GM19328 (cell line): Measurements from ENCODE around the gene IGF2BP2.
"Not testable (repeated sequence)": the region's sequence is repeated elsewhere in the genome, so short reads cannot be mapped to it uniquely, and the experiment has no call there.

Source experiments
- ATAC-seq: cut with Tn5 transposase; IDR thresholded peaks from one replicate; pipeline ENCODE4 v1.9.1; 2021; ENCODE audit warnings: mild to moderate bottlenecking, moderate library complexity; ENCODE audit not compliant: unreplicated experiment

IGF2BP2 gene

DNA sequence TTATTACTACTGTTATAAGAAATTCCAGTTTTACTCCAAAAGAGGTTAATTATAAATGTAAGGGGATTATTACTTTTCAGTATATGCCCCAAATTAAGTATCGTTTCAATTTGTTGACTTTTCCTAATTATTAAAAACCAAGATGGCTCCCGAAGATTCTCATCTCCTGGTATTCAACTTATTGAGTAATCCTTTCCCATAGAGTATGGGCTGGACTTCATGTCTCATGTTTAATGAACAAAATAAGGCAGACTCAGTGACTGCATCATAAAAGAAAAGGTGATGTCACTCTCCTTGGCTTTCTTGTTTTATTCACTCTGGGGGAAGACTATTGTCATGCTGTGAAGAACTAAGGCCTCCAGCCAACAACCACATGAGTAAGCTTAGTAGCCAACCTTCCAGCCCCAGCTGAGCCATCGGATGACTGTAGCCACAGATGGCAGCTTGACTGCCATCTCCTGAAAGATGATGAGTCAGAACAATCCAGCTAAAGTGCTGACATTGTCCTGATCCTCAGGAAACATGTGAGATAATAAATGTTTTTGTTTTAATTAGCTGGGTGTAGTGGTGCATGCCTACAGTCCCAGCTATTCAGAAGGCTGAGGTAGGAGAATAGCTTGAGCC lies 17.3 kb downstream of the IGF2BP2 start:
- no peak for ATAC-seq

DNA sequence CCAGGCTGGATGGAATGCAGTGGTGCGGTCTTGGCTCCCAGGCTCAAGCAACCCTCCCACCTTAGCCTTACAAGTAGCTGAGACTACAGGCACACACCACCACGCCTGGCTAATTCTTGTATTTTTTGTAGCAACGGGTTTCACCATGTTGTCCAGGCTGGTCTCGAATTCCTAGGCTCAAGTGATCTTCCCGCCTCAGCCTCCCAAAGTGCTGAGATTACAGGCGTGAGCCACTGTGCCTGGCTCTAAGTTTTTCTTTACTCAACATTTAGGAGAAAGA lies 26.1 kb downstream of the IGF2BP2 start:
- not testable (repeated sequence) for ATAC-seq

DNA sequence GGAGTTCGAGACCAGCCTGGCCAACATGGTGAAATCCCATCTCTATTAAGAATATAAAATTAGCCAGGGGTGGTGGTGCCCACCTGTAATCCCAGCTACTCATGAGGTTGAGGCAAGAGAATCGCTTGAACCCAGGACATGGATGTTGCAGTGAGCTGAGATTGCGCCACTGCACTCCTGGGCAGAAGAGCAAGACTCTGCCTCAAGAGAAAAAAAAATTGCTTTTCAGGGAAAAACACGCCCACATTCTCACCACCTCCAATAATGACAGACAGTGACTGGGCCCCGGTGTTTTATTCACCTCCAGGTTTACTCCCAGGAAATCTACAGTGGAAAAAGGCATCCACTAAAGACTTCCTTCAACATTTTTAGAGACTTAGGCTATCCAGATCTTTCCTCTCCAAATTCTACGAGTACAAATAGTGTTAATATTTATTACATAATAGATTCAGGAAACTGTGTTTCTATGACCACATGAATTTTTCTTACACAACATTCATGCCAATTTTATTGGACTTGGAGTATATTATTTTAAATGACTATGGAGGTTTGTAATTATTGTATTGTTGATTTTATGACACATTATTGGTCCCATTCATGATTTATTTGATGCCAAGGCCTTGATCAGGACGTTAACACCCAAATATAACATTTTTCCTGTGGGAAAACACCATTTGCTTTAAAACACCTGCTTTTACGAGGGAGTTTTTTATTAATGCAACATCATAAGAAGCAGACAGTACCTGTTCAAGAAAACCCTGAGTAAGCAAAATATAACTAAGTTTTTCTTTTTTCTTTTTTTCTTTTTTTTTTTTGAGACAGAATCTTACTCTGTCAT lies 26.6 kb downstream of the IGF2BP2 start:
- ATAC-seq: no peak

DNA sequence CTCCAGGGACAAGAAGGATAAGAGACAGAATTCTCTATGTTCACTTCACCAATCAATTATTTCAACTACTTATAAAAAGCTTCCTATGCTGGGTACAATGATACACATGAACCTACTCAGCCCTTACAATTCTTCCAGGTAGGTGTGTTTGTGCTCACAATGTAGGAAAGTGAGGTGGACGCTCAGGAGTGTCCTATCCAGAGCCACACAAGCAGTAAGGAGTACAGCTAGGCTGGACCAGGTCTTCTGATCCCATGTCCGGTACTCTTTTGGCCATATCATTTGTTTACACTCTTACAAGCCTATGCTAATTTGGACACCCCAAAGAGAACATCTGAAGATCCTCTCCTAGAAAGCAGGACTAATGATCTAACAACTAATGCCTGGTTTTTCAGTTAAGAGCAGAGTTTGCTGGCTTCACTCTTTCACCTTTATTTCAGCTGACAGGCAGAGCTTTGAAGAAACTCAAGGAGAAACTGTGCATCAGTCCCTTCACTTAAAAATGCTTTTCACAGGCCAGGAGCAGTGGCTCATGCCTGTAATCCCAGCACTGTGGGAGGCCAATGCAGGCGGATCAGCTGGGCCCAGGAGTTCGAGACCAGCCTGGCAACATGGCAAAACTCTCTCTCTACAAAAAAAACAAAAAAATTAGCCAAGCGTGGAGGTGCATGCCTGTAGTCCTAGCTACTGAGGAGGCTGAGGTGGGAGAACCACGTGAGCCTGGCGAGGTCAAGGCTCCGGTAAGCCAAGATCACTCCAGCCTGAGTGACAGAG lies 27.5 kb downstream of the IGF2BP2 start:
- no peak for ATAC-seq

DNA sequence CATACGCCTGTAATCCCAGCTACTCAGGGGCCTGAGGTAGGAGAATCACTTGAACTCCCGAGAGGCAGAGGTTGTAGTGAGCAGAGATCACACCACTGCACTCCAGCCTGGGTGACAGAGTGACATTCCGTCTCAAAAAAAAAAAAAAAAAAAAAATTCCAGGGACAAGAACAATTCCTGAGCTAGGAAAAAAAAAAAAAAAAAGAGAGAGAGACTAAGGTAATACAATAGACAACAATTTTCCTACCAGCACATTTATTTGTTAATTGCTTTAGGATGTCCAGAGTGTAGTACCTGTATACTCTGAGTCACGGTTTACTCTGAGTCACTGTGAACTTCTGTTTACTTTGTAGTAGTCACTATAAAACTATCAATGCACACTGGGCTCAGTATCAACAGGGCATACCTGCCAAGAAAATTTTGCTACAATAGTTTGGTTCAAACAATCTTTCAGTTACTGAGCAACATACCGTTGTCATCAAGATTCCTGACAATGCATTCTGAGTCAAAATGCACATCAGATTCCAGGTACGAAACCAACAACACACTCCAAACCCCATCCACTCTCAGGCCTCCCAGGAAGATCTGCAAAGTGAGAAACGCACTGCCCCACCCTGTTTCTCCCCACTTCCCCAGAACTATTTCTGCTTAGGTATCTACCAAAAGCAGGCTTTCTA lies 28.3 kb downstream of the IGF2BP2 start:
- ATAC-seq: no peak

DNA sequence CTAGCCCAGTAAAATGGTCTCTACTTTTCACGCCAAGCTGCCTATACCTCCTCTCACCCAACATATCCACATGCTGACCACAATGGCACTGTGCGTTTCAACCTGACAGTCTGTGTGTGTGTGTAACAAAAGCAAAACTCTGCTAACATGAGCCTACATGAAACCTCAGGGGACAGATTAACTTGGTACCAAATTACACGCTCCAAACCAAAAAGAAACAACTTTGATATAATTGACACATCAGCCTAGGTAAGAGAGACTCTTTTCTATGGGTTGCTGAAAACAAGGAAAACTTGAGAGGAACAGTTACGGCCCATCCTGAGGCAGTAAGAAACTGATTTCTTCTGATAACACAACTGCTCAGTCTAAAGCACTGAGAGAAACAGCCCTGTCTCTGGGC lies 31.5 kb downstream of the IGF2BP2 start:
- ATAC-seq: no peak

DNA sequence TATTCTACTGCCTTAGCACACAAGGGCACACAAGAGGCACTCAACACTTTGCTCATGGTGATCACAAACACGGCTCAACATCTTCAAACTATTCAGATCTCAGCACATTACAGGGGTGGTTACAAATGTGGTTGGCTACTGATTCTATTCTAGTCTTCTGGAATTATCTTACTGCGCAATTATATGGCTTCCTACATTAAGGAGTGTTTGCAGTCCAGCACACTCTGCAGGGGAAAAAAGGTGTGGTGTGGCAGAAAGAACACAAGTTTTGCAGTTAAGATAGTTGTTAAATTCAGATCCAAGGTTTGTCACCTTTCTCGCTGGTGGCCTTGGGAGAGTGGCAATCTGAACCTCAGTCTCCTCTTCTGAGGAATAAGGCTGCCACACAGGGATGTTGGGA lies 31.9 kb downstream of the IGF2BP2 start:
- no peak for ATAC-seq

DNA sequence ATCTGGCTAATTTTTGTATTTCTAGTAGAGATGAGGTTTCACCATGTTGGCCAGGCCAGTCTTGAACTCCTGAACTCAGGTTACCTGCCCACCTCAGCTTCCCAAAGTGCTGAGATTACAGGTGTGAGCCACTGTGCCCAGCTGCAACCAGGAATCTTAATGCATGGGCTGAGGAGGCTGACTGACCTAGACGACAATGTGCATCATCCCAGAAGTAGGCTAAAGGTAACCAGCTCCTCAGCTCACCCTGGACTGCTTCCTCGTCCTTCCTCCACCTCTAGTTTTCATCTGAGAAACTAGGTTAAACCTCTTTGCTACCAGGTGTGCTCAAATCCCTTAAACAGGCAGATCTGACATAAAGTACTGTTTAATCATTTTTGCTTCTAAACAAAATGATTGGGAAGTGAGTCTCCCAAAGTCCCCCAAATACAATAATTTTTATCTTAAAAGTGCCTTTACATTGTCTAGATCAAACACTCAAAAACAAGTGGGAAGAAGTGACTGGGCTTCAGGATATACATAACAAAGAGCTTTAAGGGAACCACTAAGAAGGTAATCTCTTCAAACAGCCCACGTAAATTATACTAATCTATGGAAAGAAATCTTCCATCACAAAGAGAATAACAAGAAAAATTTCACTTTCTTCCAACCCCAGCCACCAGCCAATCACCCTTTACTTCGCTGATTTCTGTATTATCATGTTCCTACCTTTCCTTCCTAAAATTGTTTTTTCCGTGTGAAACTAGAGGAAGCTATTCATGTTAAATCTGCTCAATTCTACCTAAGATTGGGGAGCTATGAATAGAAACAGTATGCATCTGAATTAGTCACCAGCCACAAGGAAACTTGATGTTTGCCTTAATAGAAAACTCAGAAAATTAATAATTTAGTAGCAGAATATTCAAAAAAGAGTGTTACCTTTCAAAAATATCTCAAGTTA lies 34.7 kb downstream of the IGF2BP2 start:
- ATAC-seq: no peak

DNA sequence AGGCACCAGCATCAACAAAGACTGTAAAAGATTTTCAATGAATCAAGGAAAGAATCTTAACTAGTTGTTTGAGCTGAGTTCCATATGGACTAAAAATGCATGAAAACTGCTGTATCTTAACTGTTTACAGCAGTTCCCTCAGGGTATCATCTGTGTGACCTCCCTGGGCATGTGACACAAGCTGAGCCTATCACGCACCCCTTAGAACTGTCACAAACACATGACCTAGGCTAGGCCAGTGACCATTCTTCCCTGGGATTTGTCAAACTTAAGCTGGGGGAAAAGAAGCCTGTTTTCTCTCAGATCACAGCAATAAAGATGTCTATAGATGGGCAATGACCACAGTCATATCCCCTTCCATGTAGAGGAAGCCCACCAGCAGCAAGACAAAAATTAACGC lies 35.7 kb downstream of the IGF2BP2 start:
- no peak for ATAC-seq

DNA sequence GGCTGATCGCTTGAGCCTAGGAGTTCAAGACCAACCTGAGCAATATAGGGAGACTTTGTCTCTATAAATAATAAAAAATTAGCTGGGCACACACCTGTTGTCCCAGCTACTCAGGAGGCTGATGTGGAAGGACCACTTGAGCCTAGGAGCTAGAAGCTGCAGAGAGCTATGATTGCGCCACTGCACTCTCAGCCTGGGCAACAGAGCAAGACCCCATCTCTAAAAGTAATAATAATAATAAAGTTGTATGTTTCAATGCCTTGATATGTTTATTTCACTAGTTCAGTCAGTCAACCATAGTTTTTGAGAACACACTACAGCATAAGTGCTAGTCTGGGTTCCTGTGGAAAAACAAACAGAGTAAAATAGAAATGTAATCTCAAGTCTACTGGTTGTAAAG lies 36.5 kb downstream of the IGF2BP2 start:
- ATAC-seq: no peak

DNA sequence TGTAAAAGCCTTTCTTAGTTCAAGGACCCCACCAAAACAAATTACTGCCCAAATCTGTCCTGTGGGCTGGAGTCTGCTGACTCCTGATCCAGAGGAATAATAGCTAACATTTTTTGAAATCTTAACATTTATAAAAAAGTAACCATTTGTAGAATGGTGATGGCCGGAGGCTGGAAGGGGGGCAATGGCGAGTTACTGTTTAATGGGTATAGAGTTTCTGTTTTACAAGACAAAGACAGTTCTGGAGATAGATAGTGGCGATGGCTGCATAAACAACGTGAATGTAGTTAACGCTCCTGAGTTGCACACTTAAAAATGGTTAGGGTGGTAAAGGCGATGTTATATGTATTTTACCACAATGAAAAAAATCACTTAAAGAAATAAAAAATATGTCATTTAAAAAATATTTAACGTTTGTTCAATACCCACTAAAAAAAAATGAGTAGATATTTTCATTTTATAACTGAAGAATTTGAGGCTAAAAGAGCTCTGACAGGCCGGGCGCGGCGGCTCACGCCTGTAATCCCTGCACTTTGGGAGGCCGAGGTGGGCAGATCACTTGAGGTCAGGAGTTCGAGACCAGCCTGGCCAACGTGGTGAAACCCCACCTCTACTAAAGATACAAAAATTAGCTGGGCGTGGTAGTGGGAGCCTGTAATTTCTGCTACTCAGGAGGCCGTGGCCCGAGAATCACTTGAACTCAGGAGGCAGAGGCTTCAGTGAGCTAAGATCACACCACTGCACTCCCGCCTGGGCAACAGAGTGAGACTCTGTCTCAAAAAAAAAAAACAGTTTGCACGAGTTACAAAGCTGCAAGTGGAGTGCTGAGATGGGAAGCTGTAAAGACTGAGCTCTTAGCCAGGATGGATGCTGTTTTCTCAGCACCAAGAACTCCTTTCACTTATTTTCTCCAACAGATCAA lies 37.6 kb downstream of the IGF2BP2 start:
- no peak for ATAC-seq

DNA sequence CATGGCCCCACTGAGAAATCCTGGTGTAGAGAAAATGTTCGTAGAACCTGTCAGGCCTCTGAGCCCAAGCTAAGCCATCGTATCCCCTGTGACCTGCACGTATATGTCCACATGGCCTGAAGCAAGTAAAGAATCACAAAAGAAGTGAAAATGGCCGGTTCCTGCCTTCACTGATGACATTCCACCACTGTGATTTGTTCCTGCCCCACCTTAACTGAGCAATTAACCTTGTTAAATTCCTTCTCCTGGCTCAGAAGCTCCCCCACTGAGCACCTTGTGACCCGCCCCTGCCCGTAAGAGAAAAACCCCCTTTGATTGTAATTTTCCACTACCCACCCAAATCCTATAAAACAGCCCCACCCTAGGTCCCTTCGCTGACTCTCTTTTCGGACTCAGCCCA lies 38.6 kb downstream of the IGF2BP2 start:
- not testable (repeated sequence) for ATAC-seq

DNA sequence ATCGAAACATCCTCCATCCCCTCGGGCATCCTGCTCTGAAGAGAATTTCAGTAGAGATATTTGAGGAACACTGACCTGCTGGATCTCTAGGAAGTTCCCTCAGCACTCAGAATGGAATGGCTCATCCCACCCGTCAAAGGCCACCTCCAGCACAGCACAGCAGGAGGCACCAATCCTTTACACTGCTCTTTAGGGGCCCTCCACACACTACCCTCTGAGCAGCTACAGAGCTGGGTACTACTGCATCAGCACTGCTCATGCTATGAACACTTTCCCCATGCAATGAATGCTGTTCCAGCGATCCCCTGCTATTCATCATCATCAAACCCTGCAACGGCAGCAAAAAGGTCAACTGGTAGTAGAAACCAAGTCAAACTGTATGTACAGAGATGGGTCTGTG lies 40.5 kb downstream of the IGF2BP2 start:
- ATAC-seq: no peak

DNA sequence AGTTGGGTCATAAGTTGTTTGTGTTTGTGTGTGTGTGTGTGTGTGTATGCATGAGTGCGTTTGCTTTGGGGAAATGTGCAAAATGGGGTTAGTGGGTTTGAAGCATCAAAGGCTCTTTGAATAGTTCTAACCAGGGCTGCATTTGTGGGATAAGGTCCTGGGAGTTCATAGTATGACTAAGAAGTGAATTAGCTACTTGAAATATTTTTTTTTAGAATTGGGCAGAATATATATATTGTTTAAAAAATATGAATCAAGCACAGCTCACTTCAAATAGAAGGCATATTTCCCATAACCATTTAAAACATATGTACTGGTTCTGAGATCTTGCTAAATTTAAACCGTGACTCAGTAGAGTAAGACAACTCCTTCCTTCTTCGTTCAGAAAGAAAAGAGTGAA lies 43.1 kb downstream of the IGF2BP2 start:
- no peak for ATAC-seq

DNA sequence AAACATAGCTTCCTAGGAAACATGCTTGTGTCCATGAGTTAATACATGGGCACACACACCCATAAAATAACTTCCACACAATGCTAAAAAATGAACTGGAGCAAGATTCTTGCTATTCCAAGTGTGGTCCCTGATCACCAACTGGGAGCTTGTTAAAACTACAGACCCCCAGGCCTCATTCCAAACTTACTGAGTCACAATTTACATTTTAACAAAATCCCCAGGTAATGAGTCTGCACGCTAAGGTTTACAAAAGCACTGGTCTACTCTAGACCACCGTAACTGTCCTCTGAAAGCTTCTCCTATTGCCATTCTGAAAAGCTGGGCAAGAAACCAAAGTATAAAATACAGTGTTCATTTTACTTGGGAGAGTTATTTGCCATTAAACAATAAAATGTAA lies 45.4 kb downstream of the IGF2BP2 start:
- ATAC-seq: no peak

DNA sequence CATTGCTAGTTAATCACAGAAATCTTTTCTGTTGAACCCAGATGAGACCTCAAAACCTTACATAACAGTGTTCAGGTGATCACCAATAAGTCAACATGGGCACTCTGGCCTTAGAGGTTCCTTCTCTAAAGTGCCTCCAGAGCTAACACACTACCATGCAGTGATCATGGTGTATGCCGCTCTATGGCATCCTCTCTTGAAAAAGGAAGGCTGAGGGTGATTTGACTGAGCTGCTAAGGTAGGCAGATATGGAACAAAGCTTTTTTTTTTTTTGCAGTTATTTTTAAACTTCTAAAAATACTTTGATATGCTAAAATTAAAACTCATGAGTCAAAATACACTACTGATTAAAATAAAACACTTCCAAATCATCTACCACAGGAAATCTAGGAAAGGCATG lies 46.0 kb downstream of the IGF2BP2 start:
- no peak for ATAC-seq

DNA sequence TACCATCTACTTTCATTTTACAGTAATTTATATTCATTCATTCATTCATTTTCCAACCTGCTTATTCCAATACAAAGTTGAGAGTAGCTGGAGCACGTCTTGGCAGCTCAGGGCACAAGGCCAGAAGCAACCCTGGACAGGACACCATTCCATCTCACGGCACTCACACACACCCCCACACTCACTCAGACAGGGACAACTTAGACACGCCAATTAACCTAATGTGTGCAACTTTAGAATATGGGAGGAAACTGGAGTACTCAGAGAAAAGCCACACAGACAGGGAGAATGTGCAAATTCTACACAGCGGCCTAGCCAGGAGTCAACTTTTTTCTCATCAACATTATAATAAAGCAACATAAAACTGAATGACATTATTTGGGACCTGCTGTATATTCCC lies 46.7 kb downstream of the IGF2BP2 start:
- no peak for ATAC-seq

DNA sequence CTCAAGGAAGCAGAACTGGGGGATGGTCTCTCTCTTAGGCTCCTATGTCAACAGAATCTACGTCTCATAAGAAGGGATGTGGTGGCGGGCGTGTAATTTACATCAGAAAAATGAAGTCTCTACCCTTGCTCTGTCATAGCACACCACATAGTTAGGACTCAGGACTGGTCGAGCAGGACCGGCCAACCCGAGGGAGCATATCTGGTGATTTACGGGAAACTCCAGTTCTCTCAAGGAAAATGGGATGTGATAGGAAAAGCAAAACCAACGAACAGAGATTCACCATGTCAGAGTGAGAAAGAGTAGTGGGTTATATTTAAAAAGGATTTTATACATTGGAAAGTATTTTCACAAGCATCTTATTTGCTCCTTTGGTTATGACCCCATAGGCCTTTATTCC lies 54.7 kb downstream of the IGF2BP2 start:
- ATAC-seq: no peak

DNA sequence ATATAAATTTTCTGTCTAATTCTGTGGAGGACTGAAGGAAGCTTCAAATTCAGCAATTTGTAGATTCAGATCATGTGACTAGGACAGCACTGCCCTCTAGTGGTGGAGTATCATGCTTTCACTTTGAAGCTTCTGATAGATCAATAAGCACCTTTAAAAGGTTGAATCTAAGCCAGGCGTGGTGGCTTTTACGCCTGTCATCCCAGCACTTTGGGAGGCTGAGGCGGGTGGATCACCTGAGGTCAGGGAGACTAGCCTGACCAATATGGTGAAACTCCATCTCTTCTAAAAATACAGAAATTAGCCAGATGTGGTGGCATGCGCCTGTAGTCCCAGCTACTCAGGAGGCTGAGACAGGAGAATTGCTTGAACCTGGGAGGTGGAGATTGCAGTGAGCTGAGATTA lies 56.3 kb downstream of the IGF2BP2 start:
- ATAC-seq: not testable (repeated sequence)
